GM19328 (cell line): ENCODE measurements around the gene DENND1B.

Source experiments
- ATAC-seq: cut with Tn5 transposase; IDR thresholded peaks from one replicate; pipeline ENCODE4 v1.9.1; 2021; ENCODE audit warnings: mild to moderate bottlenecking, moderate library complexity; ENCODE audit not compliant: unreplicated experiment

Gene DENND1B

GRCh38 chr1:197686702-197687355 is 88.5 kb downstream of the DENND1B start:
- ATAC-seq = no peak

- ATAC-seq = no peak
Measured at GRCh38 chr1:197686231-197686630, 89.0 kb downstream of the DENND1B start.

- no peak for ATAC-seq
Measured at GRCh38 chr1:197685785-197686184, 89.5 kb downstream of the DENND1B start.

GRCh38 chr1:197683895-197684553 is 91.3 kb downstream of the DENND1B start:
- ATAC-seq = no peak

- ATAC-seq = no peak
Measured at GRCh38 chr1:197683280-197683679, 92.0 kb downstream of the DENND1B start.

GRCh38 chr1:197680311-197680710 is 95.0 kb downstream of the DENND1B start:
- no peak for ATAC-seq

GRCh38 chr1:197677752-197678295 is 97.5 kb downstream of the DENND1B start:
- no peak for ATAC-seq

GRCh38 chr1:197677313-197677712 is 98.0 kb downstream of the DENND1B start:
- ATAC-seq = no peak

GRCh38 chr1:197675583-197676208 is 99.6 kb downstream of the DENND1B start:
- ATAC-seq = no peak

- no peak for ATAC-seq
Measured at GRCh38 chr1:197674286-197674685, 101.0 kb downstream of the DENND1B start.

GRCh38 chr1:197673292-197673691 is 102.0 kb downstream of the DENND1B start:
- ATAC-seq = no peak

GRCh38 chr1:197672347-197672746 is 102.9 kb downstream of the DENND1B start:
- ATAC-seq = no peak

GRCh38 chr1:197671920-197672319 is 103.4 kb downstream of the DENND1B start:
- ATAC-seq = no peak

- ATAC-seq = no peak
Measured at GRCh38 chr1:197671140-197671539, 104.1 kb downstream of the DENND1B start.

GRCh38 chr1:197666769-197667285 is 108.5 kb downstream of the DENND1B start:
- no peak for ATAC-seq

GRCh38 chr1:197664391-197664790 is 110.9 kb downstream of the DENND1B start:
- no peak for ATAC-seq

GRCh38 chr1:197663162-197663953 is 111.9 kb downstream of the DENND1B start:
- no peak for ATAC-seq

GRCh38 chr1:197660389-197660788 is 114.9 kb downstream of the DENND1B start:
- no peak for ATAC-seq

- no peak for ATAC-seq
Measured at GRCh38 chr1:197659171-197659570, 116.1 kb downstream of the DENND1B start.

- ATAC-seq = no peak
Measured at GRCh38 chr1:197649188-197649587, 126.1 kb downstream of the DENND1B start.

- ATAC-seq = no peak
Measured at GRCh38 chr1:197638316-197638715, 137.0 kb downstream of the DENND1B start.
